H9 (cell line): ENCODE measurements around the gene KCNH2. TPM values are rescaled to one million over a fixed set of nuclear protein-coding genes. Genes with fewer than 3 reads are reported as not detected.

Experiments used
- DNase-seq: peaks from one replicate; pipeline ENCODE4 v3.0.0-alpha.2; 2017
- H2AFZ ChIP-seq: one replicate; pipeline ENCODE4 v1.6.1; 2013; ENCODE audit warnings: mild to moderate bottlenecking, low read length, control low read depth, moderate library complexity
- H2AK5ac ChIP-seq: 2 replicates; pipeline ENCODE4 v1.6.1; 2013; ENCODE audit warnings: low read length, control low read depth, mixed read lengths; ENCODE audit not compliant: insufficient read length
- H2BK120ac ChIP-seq: one replicate; pipeline ENCODE4 v1.6.1; 2013; ENCODE audit warnings: low read depth, mild to moderate bottlenecking, low read length, control low read depth, inconsistent platforms; ENCODE audit not compliant: poor library complexity, severe bottlenecking
- H2BK12ac ChIP-seq: 2 replicates; pipeline ENCODE4 v1.6.1; 2013; ENCODE audit warnings: low read length, control low read depth, mixed read lengths, low read depth; ENCODE audit not compliant: insufficient read length
- H2BK15ac ChIP-seq: 2 replicates; pipeline ENCODE4 v1.6.1; 2013; ENCODE audit warnings: low read depth, low read length, control low read depth
- H2BK20ac ChIP-seq: one replicate; pipeline ENCODE4 v1.6.1; 2013; ENCODE audit warnings: low read depth, mild to moderate bottlenecking, low read length, control low read depth, inconsistent platforms; ENCODE audit not compliant: poor library complexity, severe bottlenecking
- H2BK5ac ChIP-seq: 2 replicates; pipeline ENCODE4 v1.6.1; 2013; ENCODE audit warnings: low read length, control low read depth, mixed read lengths; ENCODE audit not compliant: insufficient read length
- H3K14ac ChIP-seq: 2 replicates; pipeline ENCODE4 v1.6.1; 2013; ENCODE audit warnings: low read length, control low read depth; ENCODE audit not compliant: insufficient read depth
- H3K18ac ChIP-seq: 2 replicates; pipeline ENCODE4 v1.6.1; 2013; ENCODE audit warnings: low read depth, mild to moderate bottlenecking, mixed read lengths, low read length, control low read depth; ENCODE audit not compliant: insufficient read length
- H3K23ac ChIP-seq: 2 replicates; pipeline ENCODE4 v1.6.1; 2013; ENCODE audit warnings: low read length, control low read depth, mixed read lengths, low read depth; ENCODE audit not compliant: insufficient read length
- H3K23me2 ChIP-seq: 2 replicates; pipeline ENCODE4 v1.6.1; 2013; ENCODE audit warnings: low read depth, mild to moderate bottlenecking, mixed read lengths, low read length, control low read depth; ENCODE audit not compliant: insufficient read length, poor library complexity, severe bottlenecking
- H3K27ac ChIP-seq: 2 replicates; pipeline ENCODE4 v1.5.1; 2013; ENCODE audit warnings: low read length, control low read depth, mixed read lengths, low read depth; ENCODE audit not compliant: insufficient read length
- H3K27me3 ChIP-seq: 2 replicates; pipeline ENCODE4 v1.6.1; 2013; ENCODE audit warnings: low read length, control low read depth, inconsistent platforms; ENCODE audit not compliant: insufficient read depth
- H3K4ac ChIP-seq: 2 replicates; pipeline ENCODE4 v1.6.1; 2013; ENCODE audit warnings: low read depth, mild to moderate bottlenecking, control low read depth, inconsistent platforms, low read length, moderate library complexity
- H3K4me1 ChIP-seq: 2 replicates; pipeline ENCODE4 v1.6.1; 2013; ENCODE audit warnings: low read length, control low read depth, inconsistent platforms; ENCODE audit not compliant: insufficient read depth
- H3K4me2 ChIP-seq: 2 replicates; pipeline ENCODE4 v1.6.1; 2013; ENCODE audit warnings: low read length, control low read depth, mixed read lengths; ENCODE audit not compliant: insufficient read length, insufficient read depth
- H3K56ac ChIP-seq: 2 replicates; pipeline ENCODE4 v1.6.1; 2013; ENCODE audit warnings: low read depth, mild to moderate bottlenecking, mixed read lengths, low read length, control low read depth; ENCODE audit not compliant: insufficient read length
- H3K79me1 ChIP-seq: 2 replicates; pipeline ENCODE4 v1.6.1; 2013; ENCODE audit warnings: low read depth, mild to moderate bottlenecking, moderate library complexity, low read length, control low read depth, inconsistent platforms; ENCODE audit not compliant: insufficient read depth, poor library complexity, severe bottlenecking
- H3K79me2 ChIP-seq: 2 replicates; pipeline ENCODE4 v1.6.1; 2013; ENCODE audit warnings: low read length, control low read depth, inconsistent platforms; ENCODE audit not compliant: insufficient read depth
- H3K9ac ChIP-seq: 2 replicates; pipeline ENCODE4 v1.6.1; 2013; ENCODE audit warnings: low read length, control low read depth, mixed read lengths; ENCODE audit not compliant: insufficient read length; ENCODE audit errors: extremely low read depth
- H3K9me3 ChIP-seq: one replicate; pipeline ENCODE4 v1.6.1; 2013; ENCODE audit warnings: low read depth, low read length, inconsistent platforms; ENCODE audit not compliant: control insufficient read depth
- H3T11ph ChIP-seq: one replicate; pipeline ENCODE4 v1.6.1; 2013; ENCODE audit warnings: mild to moderate bottlenecking, low read length, control low read depth, inconsistent platforms
- H4K20me1 ChIP-seq: one replicate; pipeline ENCODE4 v1.6.1; 2013; ENCODE audit not compliant: control insufficient read depth, insufficient read length, insufficient read depth
- H4K5ac ChIP-seq: 2 replicates; pipeline ENCODE4 v1.6.1; 2013; ENCODE audit warnings: low read depth, mild to moderate bottlenecking, mixed read lengths, low read length, control low read depth; ENCODE audit not compliant: insufficient read length
- H4K8ac ChIP-seq: replicated peaks from 2 replicates; pipeline ENCODE4 v1.6.1; 2013; ENCODE audit warnings: low read length, control low read depth, mixed read lengths, low read depth; ENCODE audit not compliant: insufficient read length
- H4K91ac ChIP-seq: 2 replicates; pipeline ENCODE4 v1.6.1; 2013; ENCODE audit warnings: low read depth, mild to moderate bottlenecking, moderate library complexity, mixed read lengths, low read length, control low read depth; ENCODE audit not compliant: insufficient read length
- H3K27ac Mint-ChIP-seq, 3 experiments: 2 replicates in 2 of 3; 3 replicates in 1 of 3; pipeline ENCODE4 v1.8.0; 2020 to 2021; ENCODE audit warnings: mixed read lengths in 3 of 3, mild to moderate bottlenecking in 1 of 3, moderate library complexity in 1 of 3
- H3K27me3 Mint-ChIP-seq: 2 replicates; pipeline ENCODE4 v1.8.0; 2021; ENCODE audit warnings: low read depth, mild to moderate bottlenecking, moderate library complexity, mixed read lengths
- H3K36me3 Mint-ChIP-seq, 3 experiments: 2 replicates in 2 of 3; 3 replicates in 1 of 3; pipeline ENCODE4 v1.8.0; 2020 to 2021; ENCODE audit warnings: low read depth in 3 of 3, mixed read lengths in 3 of 3; ENCODE audit not compliant: insufficient read depth in 1 of 3
- H3K4me1 Mint-ChIP-seq, 2 experiments: 2 replicates each; pipeline ENCODE4 v1.8.0; 2020; ENCODE audit warnings: mixed read lengths in 2 of 2
- H3K4me3 Mint-ChIP-seq, 2 experiments: 2 replicates in 1 of 2; 3 replicates in 1 of 2; pipeline ENCODE4 v1.8.0; 2020 to 2021; ENCODE audit warnings: mild to moderate bottlenecking in 2 of 2, mixed read lengths in 2 of 2, moderate library complexity in 1 of 2
- H3K9me3 Mint-ChIP-seq, 2 experiments: 2 replicates in 1 of 2; 3 replicates in 1 of 2; pipeline ENCODE4 v1.8.0; 2020; ENCODE audit warnings: mild to moderate bottlenecking in 2 of 2, mixed read lengths in 2 of 2, moderate library complexity in 1 of 2
- WGBS: extraction: QIAGEN DNeasy Blood & Tissue Kit; methylation state at CpG from one replicate; pipeline ENCODE4 v1.1.7; 2013; ENCODE audit warnings: missing lambda C conversion rate, low lambda C conversion rate, mixed read lengths; ENCODE audit not compliant: insufficient read length; ENCODE audit errors: extremely low coverage; 5-methylcytosine and 5-hydroxymethylcytosine counted together
- total RNA-seq: library from RNA; stranded (reverse); gene quantifications from 2 replicates; pipeline ENCODE4 v1.2.1, GENCODE V29; 2021
- TF ChIP-seq, protein P1 (sequence below): fragments of 200-600 bp; sonication (generic); conservative IDR thresholded peaks from 3 replicates; pipeline ENCODE4 v1.8.0; 2021; ENCODE audit warnings: antibody characterized with exemption, mild to moderate bottlenecking

KCNH2 gene
- total RNA-seq, 1 experiment from 2014 or later, result 4.5 TPM

DNA sequence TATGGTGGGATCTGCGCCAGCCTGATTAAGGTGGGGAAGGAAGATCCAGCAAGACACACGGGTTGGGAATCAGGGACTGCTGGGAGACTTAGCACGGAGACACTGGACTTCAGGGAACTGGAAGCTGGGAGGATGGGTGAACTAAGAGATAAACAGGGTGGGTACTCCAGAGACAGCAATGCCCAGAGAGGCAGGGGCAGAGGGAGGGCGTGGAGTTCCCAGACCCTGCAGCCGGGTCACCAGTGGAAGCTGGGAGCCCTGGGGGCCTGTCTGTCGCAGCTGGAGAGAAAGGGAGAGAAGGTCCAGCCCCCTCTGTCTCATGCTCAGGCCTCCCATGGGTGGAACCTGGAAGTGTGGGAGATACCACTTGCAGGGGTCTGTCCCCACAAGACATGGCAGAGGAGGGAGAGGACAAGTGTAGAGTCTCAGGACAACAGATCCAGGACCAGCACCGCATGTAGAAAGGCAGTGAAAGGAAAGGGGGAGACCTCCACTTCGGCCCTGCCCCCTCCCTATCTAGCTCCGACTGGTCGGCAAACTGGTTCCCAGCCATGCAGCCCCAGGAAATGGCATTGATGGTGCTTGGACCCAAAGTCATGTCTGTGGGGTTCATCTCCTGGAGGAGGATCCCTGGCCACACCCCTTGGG lies 81.4 kb downstream of the KCNH2 start:
- Histone ChIP-seq H2BK120ac (no peak overlapping the region), H2BK15ac (no peak overlapping the region), H3K9ac (no peak overlapping the region), H3K9me3 (no peaks in the 10 kb centered on the region), H3K4me2 (no peak overlapping the region), H3K79me2 (no peaks in the 10 kb centered on the region), H4K8ac (no peak overlapping the region), H3K27ac (no peak overlapping the region), H3K23ac (no peak overlapping the region), H3K4ac (no peak overlapping the region), H3K4me1 (peaks cover 4% of the 10 kb centered on the region; the same call in 1 of the 2 replicates), H3T11ph (no peak overlapping the region), H3K56ac (no peak overlapping the region), H2BK5ac (no peak overlapping the region), H3K23me2 (peaks cover 2% of the 10 kb centered on the region), H2AK5ac (no peak overlapping the region), H2BK12ac (no peak overlapping the region), H4K5ac (no peak overlapping the region), H4K20me1 (no peaks in the 10 kb centered on the region), H2BK20ac (no peak overlapping the region), H3K14ac (no peak overlapping the region), H2AFZ (no peak overlapping the region), H3K27me3 (no peaks in the 10 kb centered on the region; the same call in 1 of the 2 replicates), H3K79me1 (no peaks in the 10 kb centered on the region), H4K91ac (no peak overlapping the region), H3K18ac (no peak overlapping the region)
- Mint-ChIP-seq H3K27me3 (peaks cover 76% of the 10 kb centered on the region), H3K27ac (no peak overlapping the region), H3K9me3 (peaks cover 7 to 16% of the 10 kb centered on the region in 2 experiments), H3K36me3 (no peaks in the 10 kb centered on the region), H3K4me1 (peaks cover 15 to 27% of the 10 kb centered on the region in 2 experiments), H3K4me3 (no peak overlapping the region)
- TF ChIP-seq, protein P1, sequence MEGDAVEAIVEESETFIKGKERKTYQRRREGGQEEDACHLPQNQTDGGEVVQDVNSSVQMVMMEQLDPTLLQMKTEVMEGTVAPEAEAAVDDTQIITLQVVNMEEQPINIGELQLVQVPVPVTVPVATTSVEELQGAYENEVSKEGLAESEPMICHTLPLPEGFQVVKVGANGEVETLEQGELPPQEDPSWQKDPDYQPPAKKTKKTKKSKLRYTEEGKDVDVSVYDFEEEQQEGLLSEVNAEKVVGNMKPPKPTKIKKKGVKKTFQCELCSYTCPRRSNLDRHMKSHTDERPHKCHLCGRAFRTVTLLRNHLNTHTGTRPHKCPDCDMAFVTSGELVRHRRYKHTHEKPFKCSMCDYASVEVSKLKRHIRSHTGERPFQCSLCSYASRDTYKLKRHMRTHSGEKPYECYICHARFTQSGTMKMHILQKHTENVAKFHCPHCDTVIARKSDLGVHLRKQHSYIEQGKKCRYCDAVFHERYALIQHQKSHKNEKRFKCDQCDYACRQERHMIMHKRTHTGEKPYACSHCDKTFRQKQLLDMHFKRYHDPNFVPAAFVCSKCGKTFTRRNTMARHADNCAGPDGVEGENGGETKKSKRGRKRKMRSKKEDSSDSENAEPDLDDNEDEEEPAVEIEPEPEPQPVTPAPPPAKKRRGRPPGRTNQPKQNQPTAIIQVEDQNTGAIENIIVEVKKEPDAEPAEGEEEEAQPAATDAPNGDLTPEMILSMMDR, result no peak
- WGBS, result no CpG with 5 or more reads among the region's 10 CpGs
- DNase-seq, result no peak
